ENCODE data around the gene HRH4.

HRH4 gene

DNA sequence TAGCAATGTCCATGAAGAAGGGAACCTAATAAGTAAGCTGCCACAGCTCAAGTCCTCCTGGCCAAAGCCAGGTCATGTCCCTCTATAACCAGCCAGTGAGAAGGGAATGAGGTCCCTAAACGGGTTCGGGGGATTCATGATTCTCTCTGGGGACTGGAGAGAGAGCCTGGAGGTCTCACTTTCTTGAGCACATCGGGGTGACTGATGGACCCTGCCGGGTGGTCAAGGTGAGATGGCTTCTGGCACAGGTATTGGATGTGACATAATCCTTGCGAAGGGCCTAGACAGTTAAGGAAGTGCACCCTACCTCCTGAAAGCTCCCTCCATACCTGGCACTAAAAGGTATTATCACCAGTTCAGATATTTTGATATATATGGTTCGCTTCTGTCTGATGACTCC is 45.7 kb downstream of the HRH4 start:
- no peak for DNase-seq (ENCODE audit: low read depth in 3 of 3)

DNA sequence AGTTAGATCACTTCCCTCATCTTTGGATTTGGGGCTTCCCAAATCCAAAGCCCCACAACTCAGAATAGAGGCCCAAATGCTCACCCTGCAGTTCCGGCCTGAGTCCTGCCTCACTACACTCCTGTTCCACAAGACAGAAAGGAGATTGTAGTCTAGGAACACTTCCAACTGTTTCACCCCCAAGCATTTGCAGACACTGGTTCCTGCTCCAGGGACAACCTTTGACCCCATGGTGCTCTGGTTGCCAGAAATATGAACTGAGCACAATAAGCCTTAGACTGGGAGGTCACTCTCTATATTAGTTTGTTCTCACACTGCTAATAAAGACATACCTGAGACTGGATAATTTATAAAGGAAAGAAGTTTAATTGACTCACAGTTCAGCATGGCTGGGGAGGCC is 49.0 kb downstream of the HRH4 start:
- DNase-seq (ENCODE audit: low read depth in 3 of 3): no peak

DNA sequence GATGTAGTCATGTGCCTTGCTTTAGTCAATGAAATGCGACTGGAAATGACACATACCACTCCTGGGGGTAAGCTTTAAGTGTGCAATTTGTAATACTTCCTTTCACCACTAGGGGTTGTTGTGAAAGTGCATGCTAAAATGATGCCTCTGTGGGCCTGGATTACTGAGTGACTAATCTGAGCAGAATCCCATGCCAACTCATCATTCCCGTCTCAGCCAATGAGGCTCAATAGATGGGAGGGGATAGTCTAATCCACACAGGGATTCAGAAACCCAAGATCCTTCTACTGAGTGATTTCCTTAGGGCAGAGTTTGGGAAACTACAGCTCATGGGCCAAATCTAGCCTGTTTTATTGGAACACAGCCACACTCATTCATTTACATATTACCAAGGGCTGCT is 54.0 kb downstream of the HRH4 start:
- DNase-seq (ENCODE audit: low read depth in 3 of 3): peak in 1 of 3 donors; percentile 4

DNA sequence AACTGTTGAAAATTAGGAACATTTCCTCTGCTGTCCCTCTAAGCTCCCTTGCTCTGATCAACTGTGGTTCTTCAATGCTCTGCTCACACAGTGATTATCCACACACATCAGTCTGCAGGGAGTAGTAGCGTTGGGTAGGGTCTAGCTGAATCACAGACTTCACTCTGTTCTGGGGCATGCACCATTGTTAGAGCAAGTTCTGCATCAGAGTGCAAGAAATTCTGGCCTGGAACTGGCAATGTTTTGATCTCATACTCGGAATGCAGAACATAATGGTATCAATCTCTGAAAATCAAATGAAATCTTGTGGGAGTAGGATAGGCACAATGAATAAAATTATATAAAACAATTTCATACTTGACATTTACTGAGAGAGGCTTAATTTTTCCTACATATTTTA is 55.3 kb downstream of the HRH4 start:
- DNase-seq (ENCODE audit: low read depth in 3 of 3): no peak

DNA sequence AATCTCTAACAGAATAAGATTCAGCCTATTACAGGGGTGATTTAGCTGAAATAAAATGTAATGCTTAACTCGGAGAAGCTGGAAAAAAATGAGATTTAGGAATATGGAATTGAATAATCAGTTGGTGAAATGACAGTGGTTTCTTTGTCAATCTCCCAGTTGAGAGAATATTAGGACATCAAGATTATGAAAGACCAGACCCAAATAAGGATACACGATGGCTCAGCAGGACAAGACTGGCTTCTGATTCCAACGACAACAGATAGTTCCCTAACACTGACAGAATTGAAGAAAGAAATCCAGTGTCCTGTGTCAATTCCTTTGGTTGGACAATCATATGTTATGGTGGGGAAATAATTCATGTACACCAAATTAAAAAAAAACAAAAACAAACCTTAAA is 55.8 kb downstream of the HRH4 start:
- DNase-seq (ENCODE audit: low read depth in 3 of 3): no peak

DNA sequence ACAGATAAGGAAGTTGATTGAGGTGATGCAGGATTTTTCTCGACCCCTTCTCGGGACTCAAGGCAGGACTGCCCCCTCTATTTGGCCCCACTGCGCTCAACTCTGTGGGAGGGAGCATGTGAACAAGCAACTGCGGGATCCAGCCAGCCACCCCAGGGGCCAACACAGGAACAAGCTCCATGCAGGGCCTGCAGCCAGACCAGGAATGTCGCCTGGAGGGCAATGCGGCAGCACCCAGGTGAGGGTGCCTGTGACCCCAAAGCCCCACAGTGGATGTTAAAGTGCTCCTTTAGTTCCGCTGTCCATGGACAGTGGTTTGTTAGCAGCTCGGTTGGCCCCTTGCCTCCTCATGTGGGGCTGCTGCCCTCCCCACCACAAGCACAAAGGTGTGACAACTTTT is 57.1 kb downstream of the HRH4 start:
- DNase-seq (ENCODE audit: low read depth in 3 of 3): no peak

DNA sequence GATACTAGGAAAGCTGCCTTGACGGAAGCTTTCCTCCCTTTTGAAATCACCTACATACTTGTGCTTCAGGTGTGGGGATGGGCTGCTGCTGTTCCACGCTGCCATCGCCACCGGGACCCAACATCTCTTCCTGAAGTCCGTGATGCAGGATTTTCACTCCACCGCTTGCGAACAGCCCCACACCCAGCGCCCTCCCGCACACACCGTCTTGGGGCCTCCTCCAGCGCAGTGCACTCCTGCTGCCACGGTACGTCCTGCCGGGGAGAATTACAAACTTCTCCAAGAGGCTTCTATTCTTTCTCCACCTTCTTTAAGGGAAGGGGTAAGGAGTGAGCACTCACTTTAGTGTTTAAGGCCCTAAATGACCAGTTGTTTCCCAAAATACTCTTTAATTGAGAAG is 58.2 kb downstream of the HRH4 start:
- no peak for DNase-seq (ENCODE audit: low read depth in 3 of 3)

All from stimulated activated CD4-positive, alpha-beta T cell treated with anti-CD3 and anti-CD28 coated beads, TNF-alpha, amount 100 ng/mL, for 48 hours (primary cell).